Activated T-helper 1 cell treated with Interleukin-2 at 50 U/mL for 16 hours (primary cell): Measurements from ENCODE around the gene LMOD2.

Experiments
- DNase-seq: peaks from one replicate; pipeline ENCODE4 v3.0.0-alpha.2; 2020; ENCODE audit warnings: low read depth

The LMOD2 gene

GRCh38 chr7:123640583-123640982, 15.1 kb upstream of the LMOD2 start:
- no peak for DNase-seq

- DNase-seq, result no peak
Measured at GRCh38 chr7:123641901-123642300, 13.8 kb upstream of the LMOD2 start.

GRCh38 chr7:123643495-123644441, 11.9 kb upstream of the LMOD2 start:
- no peak for DNase-seq

- no peak for DNase-seq
Measured at GRCh38 chr7:123645516-123645915, 10.2 kb upstream of the LMOD2 start.

DNA sequence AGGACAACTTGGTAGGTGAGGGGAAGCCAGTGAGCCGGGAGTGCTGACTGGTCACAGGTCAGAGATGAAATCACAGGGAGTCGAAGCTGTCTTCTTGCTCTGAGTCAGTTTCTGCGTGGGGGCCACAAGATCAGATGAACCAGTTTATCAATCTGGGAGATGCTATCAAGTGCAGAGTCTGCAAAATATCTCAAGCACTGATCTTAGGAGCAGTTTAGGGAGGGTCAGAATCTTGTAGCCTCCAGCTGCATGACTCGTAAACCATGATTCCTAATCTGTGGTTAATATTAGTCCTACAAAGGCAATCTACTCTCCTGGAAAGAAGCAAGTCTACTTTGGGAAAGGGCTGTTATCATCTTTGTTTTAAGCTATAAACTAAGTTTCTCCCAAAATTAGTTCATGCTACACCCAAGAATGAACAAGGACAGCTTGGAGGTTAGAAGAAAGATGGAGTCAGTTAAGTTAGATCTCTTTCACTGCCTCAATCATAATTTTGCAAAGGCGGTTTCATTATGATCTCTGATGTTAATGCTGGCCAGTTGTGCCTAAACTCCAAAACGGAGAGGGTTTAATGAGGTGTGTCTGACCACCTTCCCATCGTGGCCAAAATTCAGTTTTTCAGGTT, 8.4 kb upstream of the LMOD2 start:
- DNase-seq, result no peak

DNA sequence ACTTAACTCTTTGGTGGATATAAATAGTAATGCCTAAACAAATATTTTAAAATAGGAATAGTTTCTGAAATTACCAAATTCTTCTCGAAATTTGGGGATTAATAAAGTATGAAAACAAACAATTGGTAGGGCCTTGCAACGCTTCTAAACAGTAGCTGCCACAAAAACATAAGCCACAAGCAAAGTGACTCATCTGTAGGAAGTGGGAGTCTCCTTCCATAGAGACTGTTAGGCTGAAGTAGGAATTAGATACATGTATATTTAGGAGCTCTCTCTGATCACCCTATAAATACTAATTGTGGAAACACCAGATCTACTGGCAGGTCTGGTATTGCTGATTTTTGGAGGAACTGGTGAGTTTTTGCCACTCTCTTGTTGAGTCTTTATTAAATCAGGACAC, 5.7 kb upstream of the LMOD2 start:
- no peak for DNase-seq

- no peak for DNase-seq
Measured at GRCh38 chr7:123650595-123650994, 5.1 kb upstream of the LMOD2 start.

GRCh38 chr7:123652406-123652805, 3.3 kb upstream of the LMOD2 start:
- DNase-seq, result no peak

- DNase-seq, result no peak
Measured at GRCh38 chr7:123653162-123653561, 2.5 kb upstream of the LMOD2 start.

DNA sequence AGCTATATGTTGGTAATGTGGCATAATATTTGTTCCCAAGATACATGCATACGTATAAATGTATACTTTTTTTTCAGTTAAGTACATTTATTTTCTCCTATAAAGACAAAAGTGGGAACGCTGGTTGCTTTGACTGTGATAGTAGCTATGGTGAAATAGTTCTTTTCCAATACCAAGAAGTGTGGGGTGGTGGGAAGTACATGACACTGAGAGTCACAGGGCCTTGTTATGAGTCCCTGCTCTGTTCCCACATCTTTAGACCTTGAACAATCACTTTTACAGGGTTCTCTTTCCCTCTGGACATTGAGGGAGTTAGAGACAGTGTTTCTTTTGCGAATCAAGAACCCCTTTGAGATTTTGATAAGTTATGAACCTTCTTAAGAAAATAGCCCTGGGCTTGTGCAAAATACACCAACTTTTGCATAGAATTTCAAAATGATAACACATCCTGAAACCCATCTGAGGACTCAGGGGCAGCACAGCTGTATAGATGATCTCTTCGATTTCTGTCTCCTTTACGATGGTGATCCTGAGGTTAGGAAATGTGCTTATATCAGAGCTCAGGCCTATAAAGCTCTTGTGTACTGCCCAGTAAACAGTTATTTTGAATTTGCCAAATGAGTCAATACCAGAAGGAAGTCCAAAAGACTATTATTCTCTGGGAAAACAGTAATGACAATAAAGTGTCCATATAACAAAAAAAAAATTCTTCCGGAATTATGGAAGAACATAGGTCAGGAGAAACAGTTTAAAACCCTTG, 1.1 kb downstream of the LMOD2 start:
- DNase-seq, result no peak

GRCh38 chr7:123657304-123657685, 1.6 kb downstream of the LMOD2 start:
- no peak for DNase-seq

- DNase-seq, result no peak
Measured at GRCh38 chr7:123658023-123658422, 2.4 kb downstream of the LMOD2 start.

GRCh38 chr7:123660514-123661354, 5.1 kb downstream of the LMOD2 start:
- DNase-seq, result no peak

DNA sequence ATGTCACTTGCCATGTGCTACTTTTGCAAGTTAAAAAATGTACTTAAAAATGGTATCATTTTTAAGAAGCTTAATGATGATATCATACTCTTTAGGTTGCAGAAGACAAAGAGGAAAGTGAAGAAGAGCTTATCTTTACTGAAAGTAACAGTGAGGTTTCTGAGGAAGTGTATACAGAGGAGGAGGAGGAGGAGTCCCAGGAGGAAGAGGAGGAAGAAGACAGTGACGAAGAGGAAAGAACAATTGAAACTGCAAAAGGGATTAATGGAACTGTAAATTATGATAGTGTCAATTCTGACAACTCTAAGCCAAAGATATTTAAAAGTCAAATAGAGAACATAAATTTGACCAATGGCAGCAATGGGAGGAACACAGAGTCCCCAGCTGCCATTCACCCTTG, 6.1 kb downstream of the LMOD2 start:
- no peak for DNase-seq

DNA sequence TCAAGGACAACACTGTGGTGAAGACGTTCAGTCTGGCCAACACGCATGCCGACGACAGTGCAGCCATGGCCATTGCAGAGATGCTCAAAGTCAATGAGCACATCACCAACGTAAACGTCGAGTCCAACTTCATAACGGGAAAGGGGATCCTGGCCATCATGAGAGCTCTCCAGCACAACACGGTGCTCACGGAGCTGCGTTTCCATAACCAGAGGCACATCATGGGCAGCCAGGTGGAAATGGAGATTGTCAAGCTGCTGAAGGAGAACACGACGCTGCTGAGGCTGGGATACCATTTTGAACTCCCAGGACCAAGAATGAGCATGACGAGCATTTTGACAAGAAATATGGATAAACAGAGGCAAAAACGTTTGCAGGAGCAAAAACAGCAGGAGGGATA, 6.6 kb downstream of the LMOD2 start:
- no peak for DNase-seq

GRCh38 chr7:123662755-123663154, 7.1 kb downstream of the LMOD2 start:
- DNase-seq, result no peak

GRCh38 chr7:123663200-123663599, 7.5 kb downstream of the LMOD2 start:
- no peak for DNase-seq

- no peak for DNase-seq
Measured at GRCh38 chr7:123665157-123665556, 9.5 kb downstream of the LMOD2 start.

DNA sequence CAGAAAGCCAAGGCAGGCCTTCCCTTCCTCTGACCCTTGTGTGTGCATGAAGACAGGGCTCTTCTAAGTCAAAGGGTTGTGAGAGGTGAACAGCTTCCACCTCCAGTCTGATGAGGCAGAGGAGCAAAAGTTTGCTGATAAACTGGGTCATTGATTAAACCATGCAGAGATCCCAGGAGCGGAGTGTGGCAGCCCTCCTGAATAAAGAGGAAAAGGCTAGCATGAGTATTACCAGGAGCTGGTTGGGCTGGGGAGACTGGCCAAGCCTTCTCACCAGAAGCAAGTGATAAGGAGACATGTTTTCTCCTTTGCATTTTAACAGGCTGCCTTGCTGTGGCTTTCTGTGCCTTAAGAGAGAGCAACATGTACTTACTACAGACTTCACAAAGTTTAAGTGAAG, 10.2 kb downstream of the LMOD2 start:
- DNase-seq, result no peak

GRCh38 chr7:123666492-123666891, 10.8 kb downstream of the LMOD2 start:
- no peak for DNase-seq

DNA sequence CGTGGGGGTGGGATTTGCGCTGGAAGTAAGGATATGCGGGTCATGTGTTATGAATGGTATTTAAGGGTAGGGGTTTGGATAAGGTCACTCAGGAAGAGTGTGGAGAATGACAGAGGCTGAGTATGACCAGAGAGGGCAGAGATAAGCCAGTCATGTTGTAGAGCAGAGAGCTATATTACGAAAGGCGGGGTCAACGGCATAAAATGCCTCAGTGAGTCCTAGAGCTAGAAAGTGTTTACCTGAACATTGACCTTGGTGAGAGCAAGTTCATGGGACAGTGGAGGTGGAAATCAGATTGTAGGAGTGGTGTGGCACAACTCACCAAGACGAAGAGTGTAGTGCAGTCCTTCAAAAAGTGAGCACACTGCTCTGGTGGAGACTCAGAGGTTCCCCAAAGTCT, 13.8 kb downstream of the LMOD2 start:
- DNase-seq, result no peak
